GM19395 (cell line): Measurements from ENCODE around the gene TM2D3.
A peak's percentile ranks its signal among the peaks of the same experiment; 100 is the strongest.

ENCODE experiments used
- ATAC-seq: cut with Tn5 transposase; IDR thresholded peaks from one replicate; pipeline ENCODE4 v1.9.1; 2021; ENCODE audit warnings: mild to moderate bottlenecking, moderate library complexity; ENCODE audit not compliant: unreplicated experiment

The TM2D3 gene

DNA sequence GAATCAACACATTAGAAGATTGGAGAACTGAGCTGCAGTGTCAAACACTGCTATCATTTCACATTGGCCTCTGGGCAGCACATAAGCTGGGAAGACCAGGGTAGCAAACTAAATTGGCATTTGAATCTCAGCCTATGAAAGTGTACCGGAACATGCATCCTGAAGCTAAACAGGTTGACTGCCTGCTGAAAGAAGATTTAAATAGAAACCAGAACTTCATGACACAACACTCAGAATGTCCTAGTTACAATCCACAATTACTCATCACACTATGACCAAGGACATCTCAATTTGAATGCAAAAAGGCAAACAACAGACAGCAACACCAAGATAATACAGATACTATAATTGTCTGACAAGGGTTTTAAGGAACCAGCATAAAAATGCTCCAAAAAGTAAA is 26.2 kb downstream of the TM2D3 start:
- ATAC-seq, result no peak

DNA sequence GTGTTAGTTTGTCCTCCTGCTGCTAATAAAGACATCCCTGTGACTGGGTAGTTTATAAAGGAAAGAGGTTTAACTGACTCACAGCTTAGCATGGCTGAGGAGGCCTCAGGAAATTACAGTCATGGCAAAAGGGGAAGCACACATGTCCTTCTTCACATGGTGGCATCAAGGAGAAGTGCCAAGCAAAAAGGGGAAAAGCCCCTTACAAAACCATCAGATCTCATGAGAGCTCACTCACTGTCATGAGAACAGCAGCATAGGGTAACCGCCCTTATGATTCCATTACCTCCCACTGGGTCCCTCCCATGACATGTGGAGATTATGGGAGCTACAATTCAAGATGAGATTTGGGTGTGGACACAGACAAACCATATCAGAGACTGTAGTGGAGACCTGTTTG is 27.0 kb downstream of the TM2D3 start:
- no peak for ATAC-seq

GRCh38 chr15:101623367-101624304 is 28.5 kb downstream of the TM2D3 start:
- ATAC-seq, result no peak

- ATAC-seq, result no peak
These were observed 30.2 kb downstream of the TM2D3 start for GRCh38 chr15:101621961-101622360.

DNA sequence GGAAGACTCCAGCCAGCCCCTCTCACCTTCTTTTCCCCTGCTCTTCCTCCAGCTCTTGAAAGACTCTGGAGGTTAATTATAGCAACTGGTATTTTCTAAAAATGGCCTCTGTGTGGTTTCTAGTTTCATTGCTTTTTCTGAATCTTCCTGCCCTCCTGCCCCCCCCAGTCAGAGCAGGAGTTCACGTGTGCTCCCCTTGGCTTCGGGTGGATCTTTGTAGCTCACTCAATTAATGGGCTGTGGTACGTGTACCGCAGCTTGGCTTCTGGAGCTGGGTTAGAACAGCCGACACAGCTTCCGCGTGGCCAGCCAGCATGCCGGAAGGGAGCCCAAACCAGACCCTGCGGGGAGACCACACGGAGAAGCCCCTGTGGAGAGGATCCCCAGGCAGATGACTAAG is 31.5 kb downstream of the TM2D3 start:
- ATAC-seq, result peak; percentile 71

DNA sequence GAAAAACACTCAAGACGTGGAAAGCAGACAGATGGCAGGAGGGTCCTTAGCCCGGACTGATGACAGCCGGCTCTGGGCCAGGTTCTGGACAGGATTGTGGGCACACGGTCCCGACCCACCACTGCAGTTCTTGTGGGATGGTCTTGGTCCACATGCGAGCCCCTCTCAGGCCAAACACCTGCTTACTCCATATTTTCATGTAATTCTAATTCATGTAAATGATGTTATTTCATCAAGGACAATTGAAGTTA is 32.6 kb downstream of the TM2D3 start:
- ATAC-seq, result no peak

DNA sequence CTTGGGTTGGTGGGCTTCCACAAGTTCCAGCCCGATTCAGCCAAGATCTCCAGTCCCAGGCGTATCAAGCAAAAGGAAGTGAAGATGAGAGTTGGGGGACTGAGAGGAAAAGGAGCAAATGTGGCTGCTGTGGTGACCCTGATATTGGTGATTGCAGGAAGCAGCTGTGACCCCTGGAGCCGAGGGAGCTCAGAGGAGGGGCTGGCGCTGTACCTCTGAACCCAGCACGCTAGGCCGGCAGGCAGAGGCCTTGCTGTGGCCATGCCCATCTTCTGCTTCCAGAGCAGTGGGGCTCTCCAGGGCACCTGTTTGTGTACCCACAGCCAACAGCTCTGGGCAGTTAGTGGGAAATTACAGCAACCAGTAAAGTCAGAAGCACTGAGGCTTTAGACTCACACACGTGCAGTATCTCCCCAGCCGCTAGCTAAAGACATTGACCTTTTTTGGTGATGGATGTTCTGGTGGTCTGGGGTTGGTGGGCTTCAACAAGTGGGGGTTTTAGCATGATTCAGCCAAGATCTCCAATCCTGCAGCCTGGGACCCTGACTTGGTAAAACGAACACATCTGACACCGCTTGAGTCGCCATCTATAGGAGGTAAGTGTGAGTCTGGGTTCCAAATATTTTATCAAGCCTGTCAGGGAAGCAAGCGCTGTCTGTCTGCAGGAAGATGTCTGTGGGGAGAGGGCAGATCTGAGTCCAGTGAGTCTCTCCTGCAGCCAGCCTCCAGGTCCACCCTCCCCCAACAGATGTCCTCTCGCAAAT is 33.1 kb downstream of the TM2D3 start:
- ATAC-seq, result no peak

GRCh38 chr15:101618076-101618475 is 34.1 kb downstream of the TM2D3 start:
- ATAC-seq, result no peak

DNA sequence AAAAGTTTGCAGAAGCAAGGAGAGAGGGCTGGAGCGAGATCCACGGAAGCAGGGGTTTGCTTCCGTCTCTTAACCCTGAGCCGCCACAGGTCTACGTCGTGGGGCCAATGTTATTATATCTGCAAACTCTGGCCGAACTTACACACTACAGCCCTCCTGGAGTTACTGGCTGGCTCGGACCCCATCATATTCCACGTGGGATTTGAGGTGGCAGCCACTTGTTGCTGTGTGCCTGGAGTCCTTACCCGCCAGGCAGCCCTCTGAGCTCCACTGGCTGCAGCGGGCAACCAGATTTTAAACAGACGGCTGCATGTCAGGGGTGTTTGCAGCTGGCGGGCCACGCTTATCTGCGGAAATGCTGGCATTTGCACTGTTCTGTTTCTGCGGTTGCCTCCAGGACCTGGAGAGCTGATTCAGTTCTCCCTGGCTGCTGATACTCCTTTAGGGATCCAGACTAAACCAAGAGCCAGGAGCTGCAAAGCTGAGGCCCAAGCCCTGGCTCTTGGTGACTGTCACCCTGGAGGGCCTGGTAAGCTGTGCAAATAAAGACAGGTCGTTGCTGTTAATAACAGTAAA is 34.7 kb downstream of the TM2D3 start:
- ATAC-seq, result no peak

GRCh38 chr15:101615986-101616848 is 36.0 kb downstream of the TM2D3 start:
- no peak for ATAC-seq

GRCh38 chr15:101615414-101615985 is 36.7 kb downstream of the TM2D3 start:
- ATAC-seq, result no peak

- no peak for ATAC-seq
These were observed 37.4 kb downstream of the TM2D3 start for GRCh38 chr15:101614761-101615160.

- no peak for ATAC-seq
These were observed 38.1 kb downstream of the TM2D3 start for GRCh38 chr15:101614001-101614585.

GRCh38 chr15:101613130-101614000 is 38.8 kb downstream of the TM2D3 start:
- ATAC-seq, result no peak

DNA sequence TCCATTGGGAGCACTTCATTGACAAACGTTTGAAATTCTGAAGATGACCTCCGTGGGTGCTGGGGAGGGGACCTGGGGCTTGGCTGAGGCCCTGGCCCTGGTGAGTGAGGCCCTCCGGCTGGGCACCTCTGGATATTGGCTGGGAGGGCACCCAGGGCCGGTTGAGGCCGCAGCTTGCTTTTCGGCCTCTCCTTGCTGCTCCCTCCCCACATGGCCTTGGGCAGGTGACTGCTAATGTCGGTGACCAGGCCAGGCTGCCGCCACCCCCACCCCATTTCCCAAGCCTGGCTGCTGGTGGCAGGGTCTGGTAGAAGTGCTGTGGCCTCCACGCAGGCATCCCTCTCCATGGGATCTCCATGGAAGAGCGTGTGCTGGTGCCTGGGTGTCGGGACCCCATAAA is 39.5 kb downstream of the TM2D3 start:
- ATAC-seq, result no peak

GRCh38 chr15:101611580-101612299 is 40.4 kb downstream of the TM2D3 start:
- no peak for ATAC-seq

GRCh38 chr15:101611007-101611406 is 41.2 kb downstream of the TM2D3 start:
- ATAC-seq, result no peak

DNA sequence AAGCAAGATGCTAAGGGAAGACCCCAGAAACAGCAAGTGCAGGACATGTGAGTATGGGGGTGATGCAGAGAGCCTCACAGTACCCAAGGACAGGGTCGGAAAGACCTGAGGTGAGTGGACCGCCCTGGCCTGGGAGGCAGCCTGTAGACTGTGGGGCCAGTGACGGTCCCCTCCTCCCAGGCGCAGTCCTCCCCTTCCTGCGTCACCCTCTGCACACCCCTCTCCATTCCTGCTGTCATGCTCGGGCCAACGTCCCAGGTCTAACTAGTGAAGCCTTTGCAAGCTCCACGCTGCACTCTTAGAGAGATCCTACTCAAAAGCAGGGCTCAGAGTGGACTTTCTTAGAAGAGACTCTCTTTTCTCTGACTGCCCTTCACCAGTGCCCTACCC is 41.6 kb downstream of the TM2D3 start:
- ATAC-seq, result no peak
